GM20000 (cell line): ENCODE measurements around the gene GLMP.

Experiments
- DNase-seq: peaks from one replicate; pipeline ENCODE4 v3.0.0; 2012; ENCODE audit warnings: low spot score
- TF ChIP-seq, protein P1 (sequence below): IDR thresholded peaks from 2 replicates; pipeline ENCODE4 v1.5.1; 2012; ENCODE audit warnings: mild to moderate bottlenecking, control low read depth; ENCODE audit errors: extremely low read depth, missing control alignments

Gene GLMP

DNA sequence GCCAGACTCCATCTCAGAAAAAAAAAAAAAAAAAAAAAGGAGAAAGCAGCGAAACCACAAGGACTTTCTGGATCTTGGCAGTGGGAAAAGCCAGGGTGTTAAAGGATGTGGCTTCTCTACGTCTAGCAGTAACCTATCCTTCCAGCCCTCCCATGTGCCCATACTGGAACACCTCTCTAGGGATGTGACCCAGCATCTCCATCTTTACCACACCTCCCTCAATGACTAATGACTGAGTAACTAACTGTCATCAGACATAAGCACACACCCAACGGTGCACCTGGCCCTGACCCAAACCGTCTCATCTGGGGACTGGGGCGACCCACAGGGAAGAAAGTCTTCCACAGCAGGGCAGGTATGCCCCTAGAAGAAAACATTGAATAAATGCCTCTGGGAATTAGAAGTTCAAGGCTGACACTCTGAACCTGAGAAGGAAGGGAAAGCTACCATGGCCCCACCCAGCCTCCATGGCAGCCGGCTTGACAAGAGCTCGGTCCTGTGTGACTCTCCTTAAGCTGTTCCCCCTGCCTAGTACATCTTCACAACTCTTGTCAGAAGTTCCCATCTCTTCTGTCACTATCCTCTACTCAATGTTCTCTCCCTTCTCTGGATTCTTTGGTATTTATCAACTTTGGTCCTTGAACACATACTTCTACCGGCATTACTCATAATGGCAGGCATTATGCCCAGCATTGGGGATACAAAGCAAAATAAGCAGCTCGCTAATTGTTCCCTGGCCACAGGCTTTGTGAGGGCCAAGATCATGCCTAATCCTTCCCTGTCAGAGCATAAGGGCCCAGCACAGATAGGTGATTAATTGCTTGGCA is 32.8 kb downstream of the GLMP start:
- TF ChIP-seq, protein P1, sequence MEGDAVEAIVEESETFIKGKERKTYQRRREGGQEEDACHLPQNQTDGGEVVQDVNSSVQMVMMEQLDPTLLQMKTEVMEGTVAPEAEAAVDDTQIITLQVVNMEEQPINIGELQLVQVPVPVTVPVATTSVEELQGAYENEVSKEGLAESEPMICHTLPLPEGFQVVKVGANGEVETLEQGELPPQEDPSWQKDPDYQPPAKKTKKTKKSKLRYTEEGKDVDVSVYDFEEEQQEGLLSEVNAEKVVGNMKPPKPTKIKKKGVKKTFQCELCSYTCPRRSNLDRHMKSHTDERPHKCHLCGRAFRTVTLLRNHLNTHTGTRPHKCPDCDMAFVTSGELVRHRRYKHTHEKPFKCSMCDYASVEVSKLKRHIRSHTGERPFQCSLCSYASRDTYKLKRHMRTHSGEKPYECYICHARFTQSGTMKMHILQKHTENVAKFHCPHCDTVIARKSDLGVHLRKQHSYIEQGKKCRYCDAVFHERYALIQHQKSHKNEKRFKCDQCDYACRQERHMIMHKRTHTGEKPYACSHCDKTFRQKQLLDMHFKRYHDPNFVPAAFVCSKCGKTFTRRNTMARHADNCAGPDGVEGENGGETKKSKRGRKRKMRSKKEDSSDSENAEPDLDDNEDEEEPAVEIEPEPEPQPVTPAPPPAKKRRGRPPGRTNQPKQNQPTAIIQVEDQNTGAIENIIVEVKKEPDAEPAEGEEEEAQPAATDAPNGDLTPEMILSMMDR: no peak

DNA sequence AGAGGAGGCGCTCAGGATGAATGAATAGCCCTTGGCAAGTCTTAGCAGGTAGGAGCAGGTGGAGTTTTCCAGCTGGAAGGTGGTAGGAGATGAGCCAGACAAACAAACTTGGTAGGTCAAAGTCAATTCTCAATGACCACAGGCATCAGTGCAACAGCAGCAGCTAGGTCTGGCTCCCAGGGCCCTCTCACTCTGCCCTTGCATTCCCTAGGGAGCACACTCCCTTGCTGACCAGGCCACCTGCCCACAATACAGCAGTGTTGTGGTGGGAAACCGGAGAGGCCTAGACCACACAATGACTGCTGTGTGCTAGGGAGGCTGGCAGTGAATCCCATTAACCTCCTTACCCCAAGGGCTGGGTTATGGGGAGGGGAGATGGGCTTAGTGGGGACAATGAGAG is 34.6 kb downstream of the GLMP start:
- DNase-seq: no peak
- TF ChIP-seq, protein P1: no peak

More for the DNA sequence above, 32.8 kb downstream of the GLMP start:
- DNase-seq: no peak

DNA sequence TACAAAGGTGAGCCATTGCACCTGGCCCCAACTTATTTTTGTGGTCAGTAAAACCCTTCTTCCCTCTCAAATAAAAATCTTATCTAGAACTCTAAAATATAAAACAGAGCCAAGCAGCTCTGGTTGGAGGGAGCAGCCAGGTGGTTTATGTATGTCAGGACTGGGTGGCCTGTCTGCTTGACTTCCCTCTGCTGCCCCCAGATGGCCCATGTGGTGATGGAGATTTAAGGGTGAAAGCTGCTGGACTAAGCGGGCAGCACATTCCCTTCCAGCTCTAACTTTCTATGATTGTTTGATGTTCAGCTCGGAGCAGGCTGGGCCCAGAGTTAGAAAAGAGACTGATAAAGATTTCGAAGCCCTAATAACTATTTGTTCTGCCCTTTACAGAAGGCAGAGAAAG is 35.7 kb downstream of the GLMP start:
- TF ChIP-seq, protein P1: no peak

DNA sequence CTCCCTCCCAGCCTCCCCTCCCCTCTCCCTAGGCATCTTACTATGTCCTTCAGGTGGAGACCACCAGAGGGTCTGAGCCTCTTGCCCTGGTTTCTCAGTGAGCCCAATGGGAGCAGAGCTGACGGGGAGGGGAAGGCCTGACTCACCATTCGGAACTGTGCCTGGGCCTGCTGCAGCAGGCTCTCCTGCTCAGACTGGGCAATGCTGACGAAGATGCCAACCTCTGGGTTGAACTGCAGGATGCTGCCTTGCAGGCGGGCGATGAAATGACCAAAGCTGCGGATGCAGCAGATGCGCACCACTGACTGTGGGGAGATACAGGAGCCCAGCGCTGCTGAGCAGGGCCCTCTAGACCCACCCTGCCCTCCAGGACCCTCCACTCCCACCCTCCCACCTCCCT is 36.6 kb downstream of the GLMP start:
- TF ChIP-seq, protein P1: no peak
- no peak for DNase-seq

More for the DNA sequence above, 35.7 kb downstream of the GLMP start:
- no peak for DNase-seq

DNA sequence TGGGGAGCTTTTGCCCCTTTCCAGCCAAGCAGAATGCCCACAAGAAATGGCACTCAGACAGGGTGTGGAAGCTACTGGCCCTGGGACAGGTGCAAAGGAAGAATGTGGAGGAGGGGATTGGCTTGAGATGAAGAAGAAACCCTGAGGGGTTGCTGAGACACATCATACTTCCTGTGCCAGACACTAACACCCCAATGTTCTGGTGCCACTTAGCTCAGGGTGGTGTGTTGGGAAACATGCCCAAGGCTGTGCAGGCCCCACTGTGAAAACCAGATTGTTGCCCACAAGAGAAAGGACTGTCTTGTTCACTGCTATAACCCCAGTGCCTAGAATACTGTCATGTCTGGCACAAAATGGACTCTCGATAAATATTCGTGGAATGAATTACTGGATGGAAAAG is 37.8 kb downstream of the GLMP start:
- TF ChIP-seq, protein P1: no peak
- no peak for DNase-seq

DNA sequence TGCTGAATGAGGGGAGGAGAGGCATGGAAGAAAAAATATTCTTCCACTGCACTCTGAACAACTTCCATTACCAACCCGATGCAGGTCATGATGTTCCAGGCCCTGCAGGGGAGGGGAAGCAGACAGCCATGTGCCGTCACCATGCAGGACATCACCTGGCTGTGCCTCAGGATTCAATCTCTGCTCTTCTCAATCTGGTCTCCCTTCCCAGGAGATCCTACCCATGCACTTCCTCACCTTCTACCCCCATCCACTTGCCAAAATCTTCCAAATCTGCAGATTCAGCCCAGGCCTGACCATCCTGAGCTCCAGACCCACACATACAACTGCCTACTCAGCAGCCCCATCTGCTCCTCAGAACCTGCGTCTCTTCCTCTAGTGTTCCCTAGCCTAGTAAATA is 41.8 kb downstream of the GLMP start:
- DNase-seq: no peak
- TF ChIP-seq, protein P1: no peak

DNA sequence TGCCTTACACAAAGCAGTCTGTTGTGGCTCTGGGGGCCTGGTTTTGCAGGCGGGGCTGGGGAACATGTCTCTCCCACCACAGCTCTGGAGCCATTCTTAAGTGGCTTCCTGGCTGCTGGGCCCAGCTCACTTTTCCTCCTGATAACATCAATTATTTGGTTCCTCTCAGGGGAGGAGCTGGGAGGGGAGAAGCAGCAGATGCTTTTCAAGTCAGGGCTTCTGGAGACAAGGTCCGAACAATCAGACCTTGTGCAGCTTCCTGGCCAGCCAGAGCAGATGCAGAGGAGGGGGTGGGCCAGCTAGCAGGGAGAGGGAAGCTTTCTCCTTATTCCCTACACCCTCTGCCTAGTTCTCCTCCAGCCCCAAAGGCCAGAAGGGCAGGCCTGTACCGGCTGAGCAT is 44.0 kb downstream of the GLMP start:
- DNase-seq: no peak
- TF ChIP-seq, protein P1: no peak
